ENCODE measurements around the gene ZMYM4. TPM values are rescaled to one million over a fixed set of nuclear protein-coding genes. Genes with fewer than 3 reads are reported as not detected.

Gene ZMYM4
- total and polyA plus RNA-seq, 3 donors from 2014 or later: 63.5 to 73.5 (median 68.6) TPM

- Histone ChIP-seq H3K4me1 (no peaks in the 10 kb centered on the region), H3K27ac (no peak overlapping the region), H3K9me3 (no peaks in the 10 kb centered on the region), H3K27me3 (no peaks in the 10 kb centered on the region), H3K36me3 (ENCODE audit: low read depth, missing control alignments) (no peaks in the 10 kb centered on the region), H3K4me3 (no peak overlapping the region)
- DNase-seq: no peak
- TF ChIP-seq, protein P1, sequence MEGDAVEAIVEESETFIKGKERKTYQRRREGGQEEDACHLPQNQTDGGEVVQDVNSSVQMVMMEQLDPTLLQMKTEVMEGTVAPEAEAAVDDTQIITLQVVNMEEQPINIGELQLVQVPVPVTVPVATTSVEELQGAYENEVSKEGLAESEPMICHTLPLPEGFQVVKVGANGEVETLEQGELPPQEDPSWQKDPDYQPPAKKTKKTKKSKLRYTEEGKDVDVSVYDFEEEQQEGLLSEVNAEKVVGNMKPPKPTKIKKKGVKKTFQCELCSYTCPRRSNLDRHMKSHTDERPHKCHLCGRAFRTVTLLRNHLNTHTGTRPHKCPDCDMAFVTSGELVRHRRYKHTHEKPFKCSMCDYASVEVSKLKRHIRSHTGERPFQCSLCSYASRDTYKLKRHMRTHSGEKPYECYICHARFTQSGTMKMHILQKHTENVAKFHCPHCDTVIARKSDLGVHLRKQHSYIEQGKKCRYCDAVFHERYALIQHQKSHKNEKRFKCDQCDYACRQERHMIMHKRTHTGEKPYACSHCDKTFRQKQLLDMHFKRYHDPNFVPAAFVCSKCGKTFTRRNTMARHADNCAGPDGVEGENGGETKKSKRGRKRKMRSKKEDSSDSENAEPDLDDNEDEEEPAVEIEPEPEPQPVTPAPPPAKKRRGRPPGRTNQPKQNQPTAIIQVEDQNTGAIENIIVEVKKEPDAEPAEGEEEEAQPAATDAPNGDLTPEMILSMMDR (IDR thresholded peaks at IDR 0.05): no peak
- no peak for TF ChIP-seq POLR2A (IDR thresholded peaks at IDR 0.05)
- WGBS, 2 donors: 76 to 84% methylated on average over 1 of the region's 1 CpG
- intact Hi-C loops (cut with DNase I; ENCODE audit: low total_unique reads): no loop called here
Measured at GRCh38 chr1:35334485-35334884, 66.0 kb downstream of the ZMYM4 start.

GRCh38 chr1:35340519-35340918, 72.0 kb downstream of the ZMYM4 start:
- Histone ChIP-seq H3K27ac (no peak overlapping the region), H3K9me3 (no peaks in the 10 kb centered on the region), H3K4me3 (no peak overlapping the region), H3K4me1 (no peaks in the 10 kb centered on the region), H3K27me3 (no peaks in the 10 kb centered on the region), H3K36me3 (ENCODE audit: low read depth, missing control alignments) (no peaks in the 10 kb centered on the region)
- intact Hi-C loops (cut with DNase I; ENCODE audit: low total_unique reads): no loop called here
- no peak for TF ChIP-seq POLR2A (IDR thresholded peaks at IDR 0.05)
- TF ChIP-seq, protein P1 (IDR thresholded peaks at IDR 0.05): no peak
- no peak for DNase-seq
- WGBS, 2 donors: 90 to 97% methylated on average over 2 of the region's 2 CpGs

DNA sequence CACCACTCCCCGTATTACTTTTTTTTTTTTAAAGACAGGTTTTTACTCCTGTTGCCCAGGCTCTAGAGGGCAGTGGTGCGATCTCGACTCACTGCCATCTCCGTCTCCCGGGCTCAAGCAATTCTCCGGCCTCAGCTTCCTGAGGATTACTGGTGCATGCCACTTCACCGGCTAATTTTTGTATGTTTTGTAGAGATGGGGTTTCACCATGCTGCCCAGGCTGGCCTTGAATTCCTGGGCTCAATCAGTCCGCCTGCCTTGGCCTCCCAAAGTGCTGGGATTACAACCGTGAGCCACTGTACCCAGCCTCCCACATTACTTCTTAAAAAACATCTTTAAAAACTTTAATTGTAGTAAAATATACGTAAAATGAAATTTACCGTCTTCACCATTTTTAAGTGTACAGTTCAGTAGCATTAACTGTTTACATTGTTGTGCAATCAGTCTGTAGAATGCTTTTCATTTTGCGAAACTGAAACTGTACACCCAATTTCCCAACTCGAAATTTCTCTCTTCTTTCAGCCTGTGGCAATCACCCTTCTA, 77.0 kb downstream of the ZMYM4 start:
- Histone ChIP-seq H3K9me3 (no peaks in the 10 kb centered on the region), H3K27ac (no peak overlapping the region), H3K4me3 (no peak overlapping the region), H3K4me1 (no peaks in the 10 kb centered on the region), H3K36me3 (ENCODE audit: low read depth, missing control alignments) (no peaks in the 10 kb centered on the region), H3K27me3 (no peaks in the 10 kb centered on the region)
- TF ChIP-seq, protein P1 (IDR thresholded peaks at IDR 0.05): no peak
- no peak for TF ChIP-seq POLR2A (IDR thresholded peaks at IDR 0.05)
- 92 to 95% methylated on average over 13 of the region's 13 CpGs for WGBS, 2 donors
- intact Hi-C loops (cut with DNase I; ENCODE audit: low total_unique reads): no loop called here
- DNase-seq: no peak

- TF ChIP-seq, protein P1 (IDR thresholded peaks at IDR 0.05): no peak
- TF ChIP-seq POLR2A (IDR thresholded peaks at IDR 0.05): no peak
- H3K36me3 ChIP-seq (ENCODE audit: low read depth, missing control alignments): no peaks in the 10 kb centered on the region
- H3K4me3 ChIP-seq: no peak overlapping the region
- no peaks in the 10 kb centered on the region for H3K27me3 ChIP-seq
- H3K4me1 ChIP-seq: no peaks in the 10 kb centered on the region
- intact Hi-C loops (cut with DNase I; ENCODE audit: low total_unique reads): no loop called here
- H3K27ac ChIP-seq: no peak overlapping the region
- H3K9me3 ChIP-seq: no peaks in the 10 kb centered on the region
- no peak for DNase-seq
- WGBS, 2 donors: 82 to 83% methylated on average over 6 of the region's 6 CpGs
Measured at GRCh38 chr1:35350872-35351271, 82.4 kb downstream of the ZMYM4 start.

DNA sequence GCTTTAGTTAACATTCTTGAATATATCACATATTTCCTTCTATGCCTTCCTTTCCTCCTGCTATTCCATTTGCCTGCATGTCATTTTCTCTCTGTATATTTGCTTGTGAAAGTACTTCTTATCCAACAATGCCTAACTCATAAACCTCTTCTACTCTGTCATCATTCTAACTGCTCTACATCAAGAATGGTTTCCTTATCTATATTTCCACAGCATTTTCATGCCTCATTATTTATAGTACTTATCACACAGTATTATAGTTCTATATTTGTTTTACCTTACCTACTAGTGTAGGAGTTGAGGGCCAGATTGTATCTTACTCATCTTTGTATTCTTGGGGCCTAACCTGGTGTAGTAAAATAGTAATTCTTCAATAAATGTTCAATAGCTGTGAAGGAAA, 91.5 kb downstream of the ZMYM4 start:
- Histone ChIP-seq H3K4me3 (no peak overlapping the region), H3K4me1 (no peaks in the 10 kb centered on the region)
- intact Hi-C loops (cut with DNase I; ENCODE audit: low total_unique reads): no loop called here

More for the DNA sequence above, 91.5 kb downstream of the ZMYM4 start:
- no peak for DNase-seq
- Histone ChIP-seq H3K9me3 (no peaks in the 10 kb centered on the region), H3K36me3 (ENCODE audit: low read depth, missing control alignments) (no peaks in the 10 kb centered on the region), H3K27ac (no peak overlapping the region), H3K27me3 (no peaks in the 10 kb centered on the region)
- TF ChIP-seq, protein P1 (IDR thresholded peaks at IDR 0.05): no peak
- no peak for TF ChIP-seq POLR2A (IDR thresholded peaks at IDR 0.05)
